GM21381 (cell line): ENCODE results near the gene GNA12.
A peak's percentile ranks its signal among the peaks of the same experiment; 100 is the strongest.

Experiments
- ATAC-seq: cut with Tn5 transposase; IDR thresholded peaks from one replicate; pipeline ENCODE4 v1.9.1; 2021; ENCODE audit warnings: mild to moderate bottlenecking, moderate library complexity; ENCODE audit not compliant: unreplicated experiment

Gene GNA12

DNA sequence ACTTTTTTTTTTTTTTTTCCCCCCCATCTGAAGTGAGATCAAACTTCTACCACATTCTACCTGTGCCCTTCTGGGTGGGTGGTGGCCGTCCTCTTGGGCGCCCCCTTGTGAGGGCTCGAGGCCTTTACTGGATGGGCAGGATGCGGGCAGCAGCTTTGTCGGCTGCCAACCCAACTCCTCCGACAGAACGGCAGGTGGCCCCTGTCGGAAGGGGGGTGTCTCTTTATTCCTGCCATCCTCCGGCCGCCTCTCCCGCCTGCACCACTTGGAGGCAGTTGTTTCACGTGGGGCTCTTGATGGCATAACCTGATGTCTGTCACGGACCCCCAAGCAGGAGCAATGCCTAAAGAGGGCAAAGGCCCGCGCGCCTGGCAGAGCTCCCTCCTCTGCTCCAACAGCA lies 125.1 kb downstream of the GNA12 start:
- ATAC-seq, result no peak

DNA sequence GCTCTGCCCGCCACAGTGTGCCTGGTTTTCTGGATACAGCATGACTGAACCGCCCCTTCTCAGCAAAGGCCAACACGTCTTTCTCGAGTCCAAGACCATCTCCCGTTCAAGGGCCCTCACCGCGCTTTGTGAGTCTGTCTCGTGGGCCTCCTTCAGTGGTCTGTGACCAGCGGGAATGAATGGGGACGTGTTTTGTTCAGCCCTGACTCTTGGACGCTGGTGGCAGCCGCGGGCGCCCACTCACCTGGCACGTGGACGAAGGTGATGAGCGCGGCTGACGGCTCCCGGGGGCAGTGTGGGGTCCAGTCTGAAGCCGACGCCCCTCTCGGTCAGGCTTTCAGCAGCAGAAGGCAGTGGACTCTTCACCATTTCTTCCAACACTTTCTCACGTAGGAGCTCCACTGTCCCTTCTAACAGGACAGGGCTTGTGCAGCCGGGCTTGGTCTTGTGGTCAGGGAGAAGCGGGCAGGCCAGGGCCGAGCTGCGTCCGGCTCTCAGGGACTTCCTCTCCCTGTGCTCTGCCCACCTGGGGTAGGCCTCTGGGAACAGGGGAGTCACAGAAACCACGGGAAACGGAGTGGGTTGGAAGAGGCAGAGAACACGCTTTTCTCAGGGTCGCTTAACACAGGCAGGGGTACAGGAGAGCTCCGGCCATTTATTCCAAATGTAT lies 125.7 kb downstream of the GNA12 start:
- no peak for ATAC-seq

DNA sequence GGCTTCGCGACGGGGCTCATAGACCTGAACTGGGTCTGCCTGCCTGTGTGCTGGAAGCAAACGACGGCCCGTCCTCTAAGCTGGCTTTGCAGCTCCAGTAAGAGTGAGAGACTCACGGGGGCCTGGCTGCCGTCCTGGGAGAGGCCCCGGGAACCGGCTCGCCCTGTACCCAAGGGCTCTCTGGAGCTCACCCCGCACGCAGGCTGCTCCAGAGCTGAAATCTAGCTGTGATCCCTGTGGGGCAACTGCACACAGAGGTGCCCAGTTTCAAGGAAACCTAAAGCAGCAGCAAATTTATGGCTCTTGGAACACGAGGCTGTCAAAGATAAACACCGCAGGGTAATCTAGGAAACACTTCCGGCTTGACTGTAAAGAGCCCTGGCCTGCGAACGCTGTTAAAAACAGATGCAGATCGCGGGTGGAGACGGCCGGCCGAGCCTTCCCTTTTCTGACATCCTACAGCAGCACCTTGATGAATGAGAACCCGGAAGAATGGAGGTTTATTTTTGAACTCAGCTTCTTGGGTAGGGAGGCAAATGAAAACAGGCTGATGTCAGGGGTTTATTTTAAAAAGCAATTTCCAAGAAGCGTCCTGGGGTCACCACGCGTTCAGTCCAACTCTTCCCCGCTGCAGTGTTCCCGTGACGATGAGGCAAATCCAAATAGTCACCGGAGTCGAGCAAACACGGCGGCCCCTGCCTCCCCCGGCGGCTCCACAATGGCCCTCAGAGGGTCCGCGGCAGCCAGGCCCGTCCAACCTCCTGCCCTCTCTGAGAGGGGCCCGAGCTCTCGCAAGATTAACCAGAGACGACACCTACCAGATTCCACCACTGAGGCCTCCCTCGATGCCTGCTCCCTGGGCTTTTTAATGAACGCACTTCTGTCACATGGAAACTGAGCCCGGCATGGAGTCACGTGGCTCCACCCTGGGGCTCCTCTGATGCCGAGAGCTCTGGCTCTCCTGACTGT lies 126.5 kb downstream of the GNA12 start:
- ATAC-seq, result no peak

DNA sequence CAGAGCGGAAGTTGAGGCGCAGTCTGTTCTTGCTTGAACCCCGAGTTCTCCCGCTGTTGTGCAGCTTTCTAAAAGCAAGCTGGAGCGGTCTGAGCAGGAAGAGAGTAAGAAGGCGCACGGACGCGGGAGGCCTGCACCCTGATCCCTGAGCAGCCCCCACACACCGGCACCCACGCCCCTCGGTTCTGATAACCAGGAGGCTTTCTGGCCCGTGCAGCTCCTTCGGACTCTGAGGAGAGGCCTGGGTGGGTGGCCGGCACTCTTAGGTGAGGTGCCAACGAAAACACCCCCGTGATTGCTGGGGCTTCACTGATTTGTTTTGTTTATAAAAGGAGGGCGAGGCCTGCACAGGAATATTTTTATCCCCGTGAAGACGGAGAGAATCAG lies 127.2 kb downstream of the GNA12 start:
- ATAC-seq, result no peak

DNA sequence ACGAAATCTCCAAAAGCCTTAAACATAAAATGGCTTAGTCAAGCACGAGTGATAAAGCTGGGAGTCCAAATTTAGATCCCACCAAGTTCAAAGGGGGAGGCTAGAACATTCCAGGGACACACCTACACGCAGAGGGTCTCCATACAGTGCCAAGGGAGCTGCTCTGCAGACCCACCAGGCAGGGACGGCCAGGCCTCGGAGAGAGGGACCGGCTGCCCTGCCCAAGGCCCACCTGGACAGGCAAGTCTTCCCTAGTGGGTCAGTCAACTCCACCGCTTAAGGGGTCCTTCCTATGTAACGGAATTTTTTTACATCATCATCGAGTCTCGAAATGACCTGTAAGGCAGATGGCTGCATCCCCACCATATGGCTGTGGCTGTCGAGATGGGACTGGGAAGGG lies 127.6 kb downstream of the GNA12 start:
- ATAC-seq, result no peak

DNA sequence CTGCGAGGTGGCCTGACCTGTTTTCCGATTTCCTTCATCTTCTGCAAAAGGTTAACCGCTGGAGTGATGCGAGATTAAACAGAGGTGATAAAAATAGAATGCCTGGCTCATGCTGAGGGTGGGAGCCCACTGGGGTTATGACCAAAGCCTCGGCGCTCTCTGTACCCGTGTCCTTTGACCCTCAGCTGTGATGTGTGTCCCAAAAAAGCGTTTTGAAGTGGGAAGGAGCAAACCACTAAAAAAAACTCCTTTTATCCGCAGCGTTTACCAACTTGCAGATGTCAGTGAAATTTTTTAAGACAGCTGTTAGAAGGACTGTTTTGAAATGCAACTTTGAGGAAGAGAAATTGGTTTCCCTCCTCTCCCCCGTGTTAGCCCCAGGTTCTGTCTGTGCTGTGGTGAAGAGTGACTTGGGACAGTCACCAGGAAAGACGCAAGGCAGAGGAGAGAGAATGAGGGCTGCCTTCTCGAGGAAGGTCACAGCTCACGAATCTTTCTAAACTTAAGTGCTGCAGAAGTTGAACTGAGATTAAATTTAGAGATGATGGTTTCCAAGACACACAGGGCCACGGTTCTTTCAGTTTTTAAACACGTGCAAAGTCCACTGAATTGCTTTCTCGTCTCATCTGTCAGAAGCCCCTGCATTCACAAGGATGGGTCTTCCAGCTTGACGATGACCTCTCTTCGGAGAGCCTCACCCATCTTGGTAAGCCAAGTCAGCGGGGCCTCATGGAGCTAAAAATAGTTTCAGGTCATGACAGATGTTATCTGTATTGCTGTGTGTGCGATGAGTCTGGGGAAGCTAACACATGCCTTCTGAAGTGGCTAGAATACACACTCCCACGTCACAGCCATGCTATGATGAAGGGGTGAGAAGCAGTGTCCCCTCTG lies 128.5 kb downstream of the GNA12 start:
- ATAC-seq, result no peak

DNA sequence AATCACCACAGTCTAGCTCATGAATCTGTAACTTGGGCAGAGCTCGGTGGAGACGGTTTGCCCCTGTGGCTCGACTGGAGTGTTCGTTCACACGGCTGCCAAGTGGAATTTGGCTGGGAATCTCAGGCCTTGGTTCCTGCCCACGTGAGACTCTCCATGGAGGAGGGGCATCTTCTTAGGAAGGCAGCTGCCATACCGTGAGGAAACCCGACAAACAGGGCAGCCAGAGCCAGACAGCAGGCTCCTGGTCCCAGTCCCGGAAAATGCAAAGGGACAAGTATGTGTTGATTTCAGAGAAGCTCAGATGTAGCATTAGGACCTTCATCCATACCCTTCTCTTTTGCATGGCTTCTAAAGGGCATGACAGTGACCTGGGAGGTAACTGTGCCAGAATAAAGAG lies 129.5 kb downstream of the GNA12 start:
- no peak for ATAC-seq

DNA sequence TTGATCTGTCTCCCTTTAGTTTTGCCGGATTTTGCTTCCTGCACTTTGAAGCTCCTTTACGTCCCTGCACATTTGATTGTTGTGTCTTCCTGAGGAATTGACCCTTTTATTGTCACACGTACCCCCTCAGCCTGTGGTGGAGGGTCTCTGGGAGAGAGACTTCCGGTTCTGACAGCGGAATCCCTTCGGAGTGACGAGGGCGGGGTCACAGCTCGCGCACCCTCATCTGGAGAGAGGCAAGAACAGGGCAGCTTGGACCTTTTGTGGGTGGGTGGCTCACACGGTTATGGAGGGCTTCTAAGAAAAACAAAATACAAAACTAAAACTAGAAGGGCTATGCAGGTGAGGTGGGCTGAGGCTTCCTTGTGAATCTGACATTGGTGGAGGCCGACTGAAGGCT lies 130.1 kb downstream of the GNA12 start:
- ATAC-seq, result no peak

DNA sequence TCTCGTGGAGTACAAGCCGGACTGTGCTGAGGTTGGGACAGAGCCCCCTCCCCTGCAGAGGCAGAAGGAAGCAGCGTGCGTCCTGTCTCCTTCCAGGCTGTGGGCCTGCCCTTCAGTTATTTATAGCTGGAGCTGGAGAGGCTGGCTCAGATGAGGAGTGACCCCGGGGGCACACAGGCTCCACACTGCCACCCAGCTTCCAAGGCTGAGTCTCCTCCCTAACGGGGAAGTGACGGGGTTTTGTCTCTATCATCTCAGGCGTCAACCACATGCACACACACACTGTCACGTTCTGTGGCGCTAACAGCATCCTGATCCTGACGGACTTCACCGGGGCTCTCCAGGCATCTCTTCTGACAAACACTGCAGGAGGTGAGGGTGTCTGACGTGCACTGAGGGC lies 130.7 kb downstream of the GNA12 start:
- no peak for ATAC-seq

DNA sequence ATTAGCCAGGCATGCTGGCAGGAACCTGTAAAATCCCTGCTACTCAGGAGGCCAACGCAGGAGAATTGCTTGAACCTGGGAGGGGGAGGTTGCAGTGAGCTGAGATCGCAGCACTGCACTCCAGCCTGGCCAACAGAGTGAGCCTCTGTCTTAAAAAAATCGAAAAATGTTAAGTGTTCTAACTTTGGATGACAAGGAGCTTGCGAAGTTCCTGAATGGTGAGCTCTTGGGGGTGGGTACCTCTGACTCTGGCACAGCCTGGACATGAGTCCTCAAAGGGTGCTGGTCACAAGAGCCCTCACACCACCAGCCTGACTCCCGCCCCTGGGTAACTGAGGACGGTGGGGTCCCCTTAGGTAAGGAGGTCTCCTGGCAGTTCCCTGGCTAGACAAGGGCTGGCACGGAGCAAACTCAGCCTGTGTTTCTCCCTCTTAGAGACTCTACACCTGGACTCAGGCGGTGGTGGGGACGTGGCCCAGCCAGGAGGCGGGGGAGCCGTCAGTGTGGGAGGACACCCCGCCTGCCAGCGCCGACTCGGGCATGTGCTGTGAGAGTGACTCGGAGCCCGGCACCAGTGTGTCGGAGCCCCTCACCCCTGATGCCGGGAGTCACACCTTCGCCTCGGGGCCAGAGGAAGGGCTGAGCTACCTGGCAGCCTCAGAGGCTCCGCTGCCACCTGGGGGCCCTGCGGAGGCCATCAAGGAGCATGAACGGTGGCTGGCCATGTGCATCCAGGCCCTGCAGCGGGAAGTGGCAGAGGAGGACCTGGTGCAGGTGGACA lies 132.0 kb downstream of the GNA12 start:
- no peak for ATAC-seq

DNA sequence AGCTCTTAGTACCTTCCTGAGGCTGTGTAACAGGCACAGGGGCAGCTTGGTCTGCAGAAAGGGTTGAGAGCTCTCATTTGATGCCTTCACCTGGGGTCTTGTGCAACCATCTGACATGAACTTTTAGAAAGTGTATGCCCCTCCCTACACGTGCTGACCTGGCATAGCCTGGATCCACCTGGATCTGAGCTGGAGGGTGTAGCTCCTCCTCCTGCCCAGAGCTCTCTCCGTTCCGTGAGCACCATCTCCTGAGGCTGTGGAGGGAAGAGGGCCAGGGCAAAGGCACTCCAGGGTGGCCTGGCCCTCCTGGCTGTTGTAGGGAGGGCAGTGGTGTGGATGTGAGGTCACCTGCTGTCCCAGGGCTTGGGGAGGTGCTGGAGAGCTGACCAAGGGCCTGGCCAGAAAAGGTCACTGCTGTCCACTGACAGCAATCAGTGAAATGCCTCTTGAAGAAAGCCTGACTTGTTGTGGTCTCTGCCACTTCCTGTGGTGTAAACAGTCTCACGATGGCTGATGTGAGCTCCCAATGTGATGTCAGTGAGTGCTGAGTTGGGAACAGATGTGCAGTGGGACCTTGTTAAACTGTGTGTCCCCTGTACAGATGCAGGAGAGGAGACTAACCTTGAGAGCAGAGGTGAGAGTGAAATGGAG lies 133.1 kb downstream of the GNA12 start:
- peak; percentile 37 for ATAC-seq

DNA sequence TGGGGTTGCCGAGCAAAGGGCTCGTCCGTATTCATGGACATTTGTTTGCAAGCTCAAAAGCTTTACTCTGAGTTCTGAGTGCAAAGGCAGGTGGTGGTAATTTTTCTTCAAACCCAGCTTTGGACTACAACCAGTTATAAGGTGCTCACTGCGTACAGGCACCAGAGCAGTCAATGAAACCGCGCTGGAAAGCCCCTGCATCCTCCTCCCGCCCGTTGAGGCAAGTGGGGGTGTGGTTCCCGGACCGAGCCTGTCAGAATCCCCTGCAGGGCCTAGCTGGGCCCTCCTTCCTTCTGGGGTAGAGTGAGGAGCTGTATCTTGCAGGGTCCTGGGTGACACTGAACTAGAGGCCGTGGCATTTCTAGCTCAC lies 133.8 kb downstream of the GNA12 start:
- ATAC-seq, result peak; percentile 42

DNA sequence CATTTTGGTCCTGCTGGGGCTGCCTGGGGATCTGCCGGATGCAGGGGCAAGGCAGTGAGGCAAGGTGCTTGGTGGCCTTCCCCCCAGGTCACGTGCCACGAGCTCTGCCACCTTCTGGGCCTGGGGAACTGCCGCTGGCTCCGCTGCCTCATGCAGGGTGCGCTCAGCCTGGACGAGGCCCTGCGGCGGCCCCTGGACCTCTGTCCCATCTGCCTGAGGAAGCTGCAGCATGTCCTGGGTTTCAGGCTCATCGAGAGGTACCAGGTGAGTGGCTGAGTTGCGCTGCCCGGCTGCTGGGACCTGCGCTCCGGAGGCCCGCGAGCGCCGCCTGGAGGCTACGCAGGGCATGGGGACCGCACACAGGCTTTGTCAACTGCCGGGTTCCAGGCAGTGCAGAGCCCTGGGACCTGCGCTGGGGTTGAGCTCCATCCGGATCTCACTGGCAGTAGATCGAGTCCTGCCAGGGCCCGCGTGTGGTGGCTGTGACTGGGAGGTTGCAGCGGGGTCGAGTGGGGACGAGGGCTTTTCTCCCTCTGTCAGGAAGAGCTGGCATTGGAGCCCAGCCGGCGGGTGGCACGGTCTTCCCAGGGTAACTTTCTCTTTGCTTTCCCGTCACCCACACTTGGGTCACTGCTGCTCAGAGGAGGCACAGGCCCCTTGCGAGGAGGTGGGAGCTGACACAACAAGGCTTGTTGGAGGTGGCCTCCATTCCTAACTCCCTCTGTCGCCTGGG lies 134.4 kb downstream of the GNA12 start:
- peak; percentile 76 for ATAC-seq

DNA sequence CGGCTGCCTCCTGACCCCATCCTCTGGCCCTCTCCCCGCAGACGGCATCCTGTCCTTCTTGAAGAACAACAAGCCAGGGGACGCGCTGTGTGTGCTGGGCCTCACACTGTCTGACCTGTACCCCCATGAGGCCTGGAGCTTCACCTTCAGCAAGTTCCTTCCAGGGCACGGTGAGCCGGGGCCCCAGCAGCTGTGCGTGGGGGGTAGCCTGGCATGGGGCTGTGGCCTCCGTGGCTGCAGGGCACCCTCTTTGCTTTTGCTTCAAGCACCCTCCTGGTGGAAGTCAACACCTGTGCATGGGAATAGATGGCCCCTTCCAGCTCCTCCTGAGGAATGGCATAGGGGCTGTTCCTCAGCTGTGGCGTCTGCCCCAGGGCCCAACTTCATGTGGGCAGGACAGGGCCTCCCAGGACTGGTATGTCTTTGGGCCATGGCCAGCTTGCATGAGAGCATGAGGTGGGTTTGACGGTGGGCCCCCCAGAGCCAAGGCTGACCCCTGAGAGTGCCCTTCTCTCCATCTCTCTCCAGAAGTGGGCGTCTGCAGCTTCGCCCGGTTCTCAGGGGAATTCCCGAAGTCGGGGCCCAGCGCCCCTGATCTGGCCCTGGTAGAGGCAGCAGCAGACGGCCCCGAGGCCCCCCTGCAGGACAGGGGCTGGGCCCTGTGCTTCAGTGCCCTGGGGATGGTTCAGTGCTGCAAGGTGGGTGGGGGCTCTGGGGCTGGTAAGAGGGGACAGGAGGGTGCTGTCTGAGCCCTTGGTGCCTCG lies 135.4 kb downstream of the GNA12 start:
- ATAC-seq, result no peak

DNA sequence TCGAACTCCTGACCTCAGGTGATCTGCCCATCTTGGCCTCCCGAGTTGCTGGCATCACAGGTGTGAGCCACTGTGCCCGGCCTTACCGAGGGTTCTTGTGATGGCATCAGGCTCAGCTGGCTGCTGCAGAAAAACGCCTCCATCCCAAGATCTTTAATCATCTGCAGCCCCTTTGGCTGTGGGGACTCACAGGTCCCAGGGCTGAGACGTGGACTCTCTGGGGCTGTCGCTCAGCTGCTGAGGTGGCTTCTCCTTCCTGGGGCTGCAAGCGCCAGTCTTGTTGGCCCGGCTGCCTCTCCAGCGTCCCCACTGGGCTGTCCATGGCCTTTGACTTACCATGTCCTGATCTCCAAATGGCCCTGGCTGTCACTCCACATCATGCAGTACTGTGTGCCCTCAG lies 136.1 kb downstream of the GNA12 start:
- ATAC-seq, result no peak

DNA sequence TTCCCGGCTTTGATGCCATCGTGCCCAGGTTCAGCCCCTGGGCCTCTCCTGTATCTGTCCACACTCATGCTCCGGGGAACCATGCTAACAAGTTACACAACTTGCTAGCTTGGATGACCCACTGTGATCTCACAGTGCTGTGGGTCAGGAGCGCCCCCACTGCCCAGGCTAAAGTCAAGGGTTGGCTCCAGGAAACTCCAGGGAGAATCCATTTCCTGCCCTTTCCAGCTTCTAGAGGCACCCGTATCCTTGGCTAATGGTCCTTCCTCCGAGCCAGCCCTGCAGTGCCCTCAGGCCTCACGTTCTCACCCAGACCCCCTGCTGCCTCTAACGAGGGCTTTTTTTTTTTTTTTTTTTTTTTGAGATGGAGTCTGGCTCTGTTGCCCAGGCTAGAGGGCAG lies 136.6 kb downstream of the GNA12 start:
- no peak for ATAC-seq

DNA sequence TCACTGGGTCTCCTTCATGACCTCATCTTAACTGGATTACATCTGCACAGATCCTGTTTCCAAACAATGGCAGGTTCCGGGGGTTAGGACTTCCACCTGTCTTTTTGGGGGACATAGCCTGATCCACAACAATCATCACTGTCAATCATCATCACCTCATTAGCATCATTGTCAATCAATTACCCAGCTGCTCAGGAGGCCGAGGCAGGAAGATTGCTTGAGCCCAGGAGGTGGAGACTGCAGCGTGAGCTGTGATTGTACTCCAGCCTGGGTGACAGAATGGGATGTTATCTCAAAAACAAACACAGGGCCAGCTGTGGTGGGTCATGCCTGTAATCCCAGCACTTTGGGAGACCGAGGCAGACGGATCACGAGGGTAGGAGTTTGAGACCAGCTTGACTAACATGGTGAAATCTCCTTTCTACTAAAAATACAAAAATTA lies 137.4 kb downstream of the GNA12 start:
- no peak for ATAC-seq

DNA sequence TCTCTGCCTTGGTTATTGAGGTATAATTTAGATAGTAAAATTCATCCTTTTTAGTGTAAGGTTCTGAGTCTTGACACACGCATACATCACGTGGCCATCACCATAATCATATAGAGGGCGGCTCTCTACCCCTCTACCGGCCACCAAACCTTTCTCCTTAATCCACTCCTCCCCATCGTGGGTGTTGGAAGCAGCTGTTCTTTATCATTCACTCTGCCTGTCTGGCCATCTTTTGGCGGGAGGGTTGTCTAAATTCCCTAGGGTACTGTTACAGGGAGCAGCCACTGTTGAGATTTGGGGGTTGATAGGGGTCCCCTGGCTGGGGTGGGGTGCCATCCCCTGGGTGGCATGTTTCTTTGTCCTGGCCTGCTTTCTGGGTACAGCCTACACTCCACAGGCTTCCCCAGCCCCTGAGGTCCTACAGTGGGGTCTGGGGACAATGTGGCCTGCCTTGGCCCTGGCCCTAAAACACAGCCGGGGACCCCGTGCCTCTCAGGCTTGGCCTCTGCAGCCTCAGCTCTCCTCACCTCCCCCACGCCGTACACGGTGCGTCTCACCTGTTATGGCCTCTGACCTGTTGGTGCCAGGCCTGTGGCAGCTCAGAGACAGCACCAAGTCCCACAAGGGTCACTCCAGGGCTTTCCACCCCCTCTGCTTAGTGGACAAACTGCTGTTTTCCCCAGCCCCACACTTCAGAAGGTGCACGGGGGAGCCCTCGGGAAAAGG lies 138.6 kb downstream of the GNA12 start:
- no peak for ATAC-seq
